ENCODE measurements around the gene UBIAD1.

- TF ChIP-seq CTCF (IDR thresholded peaks at IDR 0.05 in 2 of 3, conservative IDR thresholded peaks at IDR 0.05 in 1 of 3; ENCODE audit: insufficient read depth in 2 of 3, low read depth in 1 of 3, low read length in 3 of 3) (peak; percentile 89 to 98 (median 93)), JUN (IDR thresholded peaks at IDR 0.05; ENCODE audit: borderline replicate concordance, low read depth, low read length) (no peak), JUN (CRISPR knock-in tag; IDR thresholded peaks at IDR 0.05; ENCODE audit: borderline replicate concordance) (no peak), FOSL1 (tag; conservative IDR thresholded peaks at IDR 0.05) (no peak), MXI1 (IDR thresholded peaks at IDR 0.05; ENCODE audit: low read depth, low read length) (no peak), MED1 (CRISPR knock-in tag; IDR thresholded peaks at IDR 0.05; ENCODE audit: borderline replicate concordance) (no peak)
These were observed 64.6 kb downstream of the UBIAD1 start for GRCh38 chr1:11337580-11338073.
